ENCODE measurements around the gene STK38.

- 0 out of 2 replicates have a peak, but pooled peaks have one; percentile 25 for TF ChIP-seq TAF1 (IDR thresholded peaks at IDR 0.05; ENCODE audit: borderline replicate concordance, insufficient read depth, low read length)
- TF ChIP-seq, protein P1, sequence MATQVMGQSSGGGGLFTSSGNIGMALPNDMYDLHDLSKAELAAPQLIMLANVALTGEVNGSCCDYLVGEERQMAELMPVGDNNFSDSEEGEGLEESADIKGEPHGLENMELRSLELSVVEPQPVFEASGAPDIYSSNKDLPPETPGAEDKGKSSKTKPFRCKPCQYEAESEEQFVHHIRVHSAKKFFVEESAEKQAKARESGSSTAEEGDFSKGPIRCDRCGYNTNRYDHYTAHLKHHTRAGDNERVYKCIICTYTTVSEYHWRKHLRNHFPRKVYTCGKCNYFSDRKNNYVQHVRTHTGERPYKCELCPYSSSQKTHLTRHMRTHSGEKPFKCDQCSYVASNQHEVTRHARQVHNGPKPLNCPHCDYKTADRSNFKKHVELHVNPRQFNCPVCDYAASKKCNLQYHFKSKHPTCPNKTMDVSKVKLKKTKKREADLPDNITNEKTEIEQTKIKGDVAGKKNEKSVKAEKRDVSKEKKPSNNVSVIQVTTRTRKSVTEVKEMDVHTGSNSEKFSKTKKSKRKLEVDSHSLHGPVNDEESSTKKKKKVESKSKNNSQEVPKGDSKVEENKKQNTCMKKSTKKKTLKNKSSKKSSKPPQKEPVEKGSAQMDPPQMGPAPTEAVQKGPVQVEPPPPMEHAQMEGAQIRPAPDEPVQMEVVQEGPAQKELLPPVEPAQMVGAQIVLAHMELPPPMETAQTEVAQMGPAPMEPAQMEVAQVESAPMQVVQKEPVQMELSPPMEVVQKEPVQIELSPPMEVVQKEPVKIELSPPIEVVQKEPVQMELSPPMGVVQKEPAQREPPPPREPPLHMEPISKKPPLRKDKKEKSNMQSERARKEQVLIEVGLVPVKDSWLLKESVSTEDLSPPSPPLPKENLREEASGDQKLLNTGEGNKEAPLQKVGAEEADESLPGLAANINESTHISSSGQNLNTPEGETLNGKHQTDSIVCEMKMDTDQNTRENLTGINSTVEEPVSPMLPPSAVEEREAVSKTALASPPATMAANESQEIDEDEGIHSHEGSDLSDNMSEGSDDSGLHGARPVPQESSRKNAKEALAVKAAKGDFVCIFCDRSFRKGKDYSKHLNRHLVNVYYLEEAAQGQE (IDR thresholded peaks at IDR 0.05; ENCODE audit: insufficient read depth in 1 of 2, low read depth in 2 of 2, low read length in 2 of 2) = no peak
Observed at GRCh38 chr6:36596356-36596755, 49.1 kb upstream of the STK38 start.
